ENCODE results near the gene NMUR1.

The NMUR1 gene

GRCh38 chr2:231568098-231568784 is 38.0 kb upstream of the NMUR1 start:
- no peaks in the 10 kb centered on the region for H3K9me2 ChIP-seq (replicated peaks; ENCODE audit: insufficient read depth, low read length)
- H3K36me3 ChIP-seq (ENCODE audit: low read length) = no peaks in the 10 kb centered on the region
- H2AFZ ChIP-seq (ENCODE audit: low read depth, low read length, severe bottlenecking) = no peak overlapping the region
- no peaks in the 10 kb centered on the region for H4K20me1 ChIP-seq (ENCODE audit: low read depth, low read length)
- no peak overlapping the region for H3K9ac ChIP-seq (ENCODE audit: low read length)
- H3K4me2 ChIP-seq (ENCODE audit: low read depth, low read length, poor library complexity, severe bottlenecking) = no peak overlapping the region
- TF ChIP-seq EZH2phosphoT487 (conservative IDR thresholded peaks at IDR 0.05; ENCODE audit: low read length) = no peak
- no peak for TF ChIP-seq CTCF (IDR thresholded peaks at IDR 0.05; ENCODE audit: insufficient read depth, low read length, poor library complexity, severe bottlenecking)
- no peaks in the 10 kb centered on the region for H3F3A ChIP-seq (ENCODE audit: insufficient read depth)
- H3K27me3 ChIP-seq (ENCODE audit: low read length) = no peaks in the 10 kb centered on the region
- H3K27ac ChIP-seq (ENCODE audit: low read depth, low read length) = no peak overlapping the region
- no peaks in the 10 kb centered on the region for H3K79me2 ChIP-seq (ENCODE audit: insufficient read depth, low read length)
- no peaks in the 10 kb centered on the region for H3K9me3 ChIP-seq (ENCODE audit: insufficient read depth, low read length)
- no peak overlapping the region for H3K4me3 ChIP-seq (ENCODE audit: insufficient read depth, low read length, poor library complexity, severe bottlenecking)

- no peak overlapping the region for H2AFZ ChIP-seq (ENCODE audit: low read depth, low read length, severe bottlenecking)
- H3K4me2 ChIP-seq (ENCODE audit: low read depth, low read length, poor library complexity, severe bottlenecking) = no peak overlapping the region
- no peaks in the 10 kb centered on the region for H3K9me3 ChIP-seq (ENCODE audit: insufficient read depth, low read length)
- no peak overlapping the region for H3K27ac ChIP-seq (ENCODE audit: low read depth, low read length)
- no peak overlapping the region for H3K9ac ChIP-seq (ENCODE audit: low read length)
- H4K20me1 ChIP-seq (ENCODE audit: low read depth, low read length) = no peaks in the 10 kb centered on the region
- H3K4me3 ChIP-seq (ENCODE audit: insufficient read depth, low read length, poor library complexity, severe bottlenecking) = no peak overlapping the region
- H3K79me2 ChIP-seq (ENCODE audit: insufficient read depth, low read length) = no peaks in the 10 kb centered on the region
- no peaks in the 10 kb centered on the region for H3F3A ChIP-seq (ENCODE audit: insufficient read depth)
- no peaks in the 10 kb centered on the region for H3K9me2 ChIP-seq (replicated peaks; ENCODE audit: insufficient read depth, low read length)
- no peaks in the 10 kb centered on the region for H3K27me3 ChIP-seq (ENCODE audit: low read length)
- no peak for TF ChIP-seq CTCF (IDR thresholded peaks at IDR 0.05; ENCODE audit: insufficient read depth, low read length, poor library complexity, severe bottlenecking)
- no peak for TF ChIP-seq EZH2phosphoT487 (conservative IDR thresholded peaks at IDR 0.05; ENCODE audit: low read length)
- no peaks in the 10 kb centered on the region for H3K36me3 ChIP-seq (ENCODE audit: low read length)
Measured at GRCh38 chr2:231567159-231567558, 36.9 kb upstream of the NMUR1 start.

GRCh38 chr2:231565887-231566594 is 35.8 kb upstream of the NMUR1 start:
- H3K4me3 ChIP-seq (ENCODE audit: insufficient read depth, low read length, poor library complexity, severe bottlenecking) = no peak overlapping the region
- no peaks in the 10 kb centered on the region for H3F3A ChIP-seq (ENCODE audit: insufficient read depth)
- H3K9ac ChIP-seq (ENCODE audit: low read length) = no peak overlapping the region
- H3K4me2 ChIP-seq (ENCODE audit: low read depth, low read length, poor library complexity, severe bottlenecking) = no peak overlapping the region
- H3K9me3 ChIP-seq (ENCODE audit: insufficient read depth, low read length) = no peaks in the 10 kb centered on the region
- no peak for TF ChIP-seq EZH2phosphoT487 (conservative IDR thresholded peaks at IDR 0.05; ENCODE audit: low read length)
- no peak for TF ChIP-seq CTCF (IDR thresholded peaks at IDR 0.05; ENCODE audit: insufficient read depth, low read length, poor library complexity, severe bottlenecking)
- no peaks in the 10 kb centered on the region for H3K36me3 ChIP-seq (ENCODE audit: low read length)
- H4K20me1 ChIP-seq (ENCODE audit: low read depth, low read length) = no peaks in the 10 kb centered on the region
- H2AFZ ChIP-seq (ENCODE audit: low read depth, low read length, severe bottlenecking) = no peak overlapping the region
- no peaks in the 10 kb centered on the region for H3K79me2 ChIP-seq (ENCODE audit: insufficient read depth, low read length)
- H3K9me2 ChIP-seq (replicated peaks; ENCODE audit: insufficient read depth, low read length) = no peaks in the 10 kb centered on the region
- no peak overlapping the region for H3K27ac ChIP-seq (ENCODE audit: low read depth, low read length)
- no peaks in the 10 kb centered on the region for H3K27me3 ChIP-seq (ENCODE audit: low read length)

All from SU-DHL-6 (cell line).